ENCODE results near the gene LGALS13.
"Not testable (repeated sequence)": the region's sequence is repeated elsewhere in the genome, so short reads cannot be mapped to it uniquely, and the experiment has no call there.

The LGALS13 gene

GRCh38 chr19:39623946-39624345, 21.6 kb downstream of the LGALS13 start:
- no peak for DNase-seq

GRCh38 chr19:39627631-39628030, 25.3 kb downstream of the LGALS13 start:
- not testable (repeated sequence) for DNase-seq

GRCh38 chr19:39631178-39631577, 28.9 kb downstream of the LGALS13 start:
- DNase-seq = no peak

GRCh38 chr19:39631626-39632025, 29.3 kb downstream of the LGALS13 start:
- no peak for DNase-seq

- no peak for DNase-seq
Measured at GRCh38 chr19:39637891-39638290, 35.6 kb downstream of the LGALS13 start.

- DNase-seq = no peak
Measured at GRCh38 chr19:39641773-39642172, 39.4 kb downstream of the LGALS13 start.

GRCh38 chr19:39643591-39643990, 41.3 kb downstream of the LGALS13 start:
- DNase-seq = no peak

- no peak for DNase-seq
Measured at GRCh38 chr19:39645800-39646411, 43.6 kb downstream of the LGALS13 start.

- no peak for DNase-seq
Measured at GRCh38 chr19:39647918-39648317, 45.6 kb downstream of the LGALS13 start.

- DNase-seq = no peak
Measured at GRCh38 chr19:39655613-39656012, 53.3 kb downstream of the LGALS13 start, which contains the start of gene LGALS16. Gene LGALS16 (plus strand): TSS chr19:39655913. CDS start chr19:39655962, 49 bp downstream.

Measured in fibroblast of skin of abdomen (primary cell).